A549 treated with AZD9567 at 1 μM for 4 hours (cell line): Measurements from ENCODE around the gene STK32B. TPM values are rescaled to one million over a fixed set of nuclear protein-coding genes. Genes with fewer than 3 reads are reported as not detected.

Experiments used
- total RNA-seq: library from RNA; stranded (reverse); fragments of 200-300 nt; extraction: Qiagen RNA extraction; gene quantifications from 5 replicates; pipeline ENCODE4 v1.2.3, GENCODE V29; 2022; ENCODE audit not compliant: insufficient read depth

The STK32B gene
- total RNA-seq, result 15.6 to 17.7 TPM (median 17.3 TPM) in 5 replicates

DNA sequence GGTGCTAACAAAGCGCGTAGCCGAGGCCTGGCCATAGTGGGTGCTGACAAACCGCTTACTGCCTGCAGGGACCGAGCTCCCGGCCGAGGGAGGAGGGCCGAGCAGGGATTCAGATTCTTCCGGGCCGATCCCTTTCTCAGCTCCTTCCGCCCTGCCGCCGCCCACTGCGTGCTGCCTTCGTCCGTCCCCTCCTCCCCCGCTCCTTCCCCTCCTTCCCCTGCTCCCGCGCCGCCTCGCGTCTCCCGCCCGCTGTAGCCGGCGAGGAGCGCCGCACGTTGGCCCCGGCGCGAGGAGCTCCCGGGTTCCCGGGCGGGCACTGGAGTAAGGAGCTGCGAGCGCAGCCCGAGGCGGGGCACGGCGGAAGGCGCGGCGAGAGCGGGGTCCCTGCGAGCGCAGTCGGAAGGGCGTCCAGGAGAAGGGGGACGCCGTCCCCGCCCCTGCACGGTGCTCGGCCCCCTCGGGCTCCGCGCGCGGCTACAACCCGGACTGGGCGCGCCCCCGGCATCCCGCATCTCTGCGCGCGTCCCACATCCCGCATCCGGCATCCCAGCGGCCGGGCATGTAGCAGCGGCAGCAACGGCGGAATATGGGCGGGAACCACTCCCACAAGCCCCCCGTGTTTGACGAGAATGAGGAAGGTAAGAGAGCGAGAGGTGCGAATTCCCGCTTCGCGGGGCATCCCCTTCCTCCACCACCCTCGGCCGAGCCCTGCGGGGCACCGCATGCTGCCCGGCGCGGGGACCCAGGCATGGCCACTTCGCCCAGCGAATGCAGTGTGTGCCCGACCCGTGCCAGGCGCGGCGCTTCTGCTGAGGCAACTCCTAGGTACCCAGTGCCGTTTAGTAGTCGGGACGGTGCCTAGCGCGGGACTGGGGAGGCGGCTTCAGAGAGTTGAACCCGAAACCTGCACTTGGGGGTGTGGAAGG lies at the start of gene STK32B:
Gene STK32B, plus strand, starts transcription at position 203 of the 926 bp plus-strand sequence.

GRCh38 chr4:5019274-5019673 lies 32.0 kb upstream of the STK32B start, which contains the start of gene CYTL1:
Gene CYTL1, minus strand, starts transcription at chr4:5019458. Its CDS starts 13 bp downstream, at chr4:5019445.

Other genes with a start within 250 kb of the STK32B start
- 7.6 to 10.1 TPM (median 8.6 TPM) in 5 replicates for gene MSX1, start 191.8 kb upstream of the STK32B start, total RNA-seq
- gene CYTL1, start 32.0 kb upstream of the STK32B start, total RNA-seq, result not detected in 5 replicates